Activated CD8-positive, alpha-beta memory T cell treated with anti-CD3 and anti-CD28 coated beads, Interleukin-2, amount 50 U/mL, for 48 hours (primary cell): Measurements from ENCODE around the gene TMEM156.
"Not testable (repeated sequence)": the region's sequence is repeated elsewhere in the genome, so short reads cannot be mapped to it uniquely, and the experiment has no call there.

Experiments used
- DNase-seq: peaks from one replicate; pipeline ENCODE4 v3.0.0-alpha.2; 2020

Gene TMEM156

DNA sequence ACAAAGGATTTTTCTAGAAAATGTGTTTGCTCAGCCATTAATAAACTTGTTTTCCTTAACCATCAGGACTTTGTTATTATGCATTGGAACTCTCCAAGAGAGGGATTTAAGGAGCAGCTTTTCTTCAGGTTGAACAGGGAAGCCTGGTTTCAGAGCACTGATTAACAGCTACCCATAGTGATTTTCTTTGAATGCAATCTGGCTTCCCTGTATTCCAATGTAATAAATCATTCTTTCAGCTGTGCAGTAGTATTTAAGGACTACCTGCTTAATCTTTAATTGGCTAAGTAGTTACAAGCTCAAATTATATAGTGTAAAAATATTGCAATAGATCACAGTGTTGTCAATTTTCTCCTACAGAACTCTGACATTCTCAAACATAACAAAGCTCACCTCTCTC is 77.5 kb downstream of the TMEM156 start:
- DNase-seq: no peak

DNA sequence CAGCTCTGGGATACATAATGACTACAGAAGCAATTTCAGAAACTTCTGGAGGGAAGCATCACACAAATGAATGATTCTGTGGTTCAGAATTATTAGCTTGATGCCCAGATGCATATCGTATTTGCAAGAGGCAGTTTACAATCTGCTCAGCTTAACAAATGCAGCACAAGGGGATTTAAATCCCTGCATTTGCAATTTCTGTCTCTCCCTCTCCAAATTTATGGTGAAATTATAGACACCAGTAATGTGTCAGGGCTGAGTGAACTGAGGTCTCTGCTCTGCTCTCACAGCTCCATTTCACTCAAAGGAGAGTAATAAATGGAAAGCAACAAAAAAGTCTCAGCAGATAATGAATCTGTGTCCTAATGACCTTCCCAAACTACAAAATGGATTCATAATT is 80.2 kb downstream of the TMEM156 start:
- no peak for DNase-seq

GRCh38 chr4:38951598-38951997 is 80.6 kb downstream of the TMEM156 start:
- DNase-seq: no peak

DNA sequence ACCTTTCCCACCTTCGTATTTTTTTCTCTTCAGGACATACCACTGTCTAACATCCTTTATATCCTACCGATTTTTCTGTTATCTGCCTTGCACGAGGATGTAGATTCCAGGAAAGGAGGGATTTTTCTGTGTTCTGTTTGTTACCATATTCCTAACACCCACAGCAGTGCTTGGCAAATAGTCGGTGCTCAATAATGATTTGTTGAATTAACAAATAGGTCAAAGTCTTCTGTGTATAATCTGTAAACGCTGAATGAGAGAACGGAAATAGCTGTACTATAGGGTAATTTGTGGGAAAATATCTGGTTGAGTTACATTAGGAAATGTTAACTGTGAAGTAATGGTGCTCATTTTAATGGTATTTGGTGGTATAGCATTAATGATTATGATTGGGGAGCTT is 81.5 kb downstream of the TMEM156 start:
- no peak for DNase-seq

DNA sequence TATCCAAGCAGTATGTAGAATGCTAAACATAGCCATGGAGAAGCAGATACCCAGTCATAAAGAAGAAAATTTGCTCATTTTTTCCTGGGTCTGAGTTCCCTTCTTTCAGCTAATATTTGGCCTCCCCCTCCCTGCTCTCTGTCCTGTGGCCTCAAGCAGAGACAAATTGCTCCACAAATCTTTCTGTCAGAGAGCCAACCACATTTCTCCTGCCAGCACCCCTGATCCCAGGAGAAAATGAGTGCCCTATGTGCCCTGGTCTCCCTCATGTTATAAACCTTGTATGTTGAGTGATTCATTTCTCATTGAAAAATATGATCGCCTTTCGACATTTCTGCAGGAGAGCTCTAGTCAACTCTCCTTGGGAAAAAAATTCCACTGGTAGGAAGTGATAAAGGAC is 82.0 kb downstream of the TMEM156 start:
- DNase-seq: no peak

DNA sequence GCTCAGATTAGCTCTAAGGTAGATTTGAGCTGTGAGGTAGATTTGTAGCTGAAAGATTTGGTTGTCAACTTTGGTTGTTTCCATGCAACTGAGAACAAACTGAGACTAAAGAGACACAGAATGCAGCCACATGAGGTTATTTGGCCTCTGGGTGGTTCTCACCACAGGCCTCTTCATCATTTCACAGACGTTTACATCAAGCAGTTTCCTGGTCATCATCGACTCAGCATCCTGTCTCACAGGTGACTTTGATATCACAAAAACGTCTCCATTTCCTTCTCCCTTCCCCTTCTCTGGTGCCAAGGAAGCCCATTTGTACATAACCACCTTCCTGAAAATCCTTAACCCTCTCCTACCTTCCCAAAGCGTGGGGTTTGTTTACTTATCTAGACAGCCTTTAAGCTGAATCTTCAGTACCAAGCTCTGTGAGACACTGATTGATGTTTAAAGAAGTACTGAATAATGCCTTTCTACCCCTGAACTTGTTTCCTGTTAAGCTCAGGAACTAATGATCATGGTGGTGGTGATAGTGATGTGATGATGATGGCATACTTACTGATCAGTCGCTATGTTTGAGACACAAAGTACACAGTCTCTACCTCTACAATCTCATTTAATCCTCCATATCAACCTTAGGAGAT is 82.7 kb downstream of the TMEM156 start:
- DNase-seq: no peak

GRCh38 chr4:38948551-38948950 is 83.7 kb downstream of the TMEM156 start:
- no peak for DNase-seq

DNA sequence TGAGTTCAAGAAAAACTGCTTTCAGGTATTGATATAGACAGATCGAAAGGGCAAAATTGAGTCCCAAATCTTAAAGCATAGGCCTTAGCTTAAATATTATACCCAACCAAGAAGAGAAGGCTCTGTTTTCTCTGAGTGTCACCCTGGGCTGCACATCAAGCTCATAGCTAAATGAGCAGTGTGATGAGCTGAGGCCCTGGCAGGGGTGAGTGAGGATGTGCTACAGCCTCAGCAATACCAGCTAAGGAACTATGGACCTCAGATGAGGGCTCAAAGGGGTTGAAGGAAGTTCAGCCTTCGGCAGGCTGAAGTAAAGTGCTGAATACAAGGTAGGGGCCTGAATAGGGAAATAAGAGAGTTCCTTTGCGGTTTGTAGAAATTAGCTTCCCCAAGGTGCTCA is 85.3 kb downstream of the TMEM156 start:
- no peak for DNase-seq

DNA sequence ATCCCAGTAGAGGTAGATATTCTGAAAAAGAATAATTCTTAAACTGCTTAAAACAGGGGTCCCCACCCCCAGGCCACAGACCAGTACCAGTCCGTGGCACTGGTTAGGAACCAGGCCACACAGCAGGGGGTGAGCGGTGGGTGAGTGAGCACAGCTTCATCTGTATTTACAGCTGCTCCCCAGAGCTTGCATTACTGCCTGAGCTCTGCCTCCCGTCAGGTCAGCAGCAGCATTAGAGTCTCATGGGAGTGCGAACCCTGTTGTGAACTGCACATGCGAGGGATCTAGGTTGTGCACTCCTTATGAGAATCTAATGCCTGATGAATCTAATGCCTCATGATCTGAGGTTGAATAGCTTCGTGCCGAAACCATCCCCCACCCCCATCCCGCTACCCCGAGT is 87.8 kb downstream of the TMEM156 start:
- DNase-seq: no peak

GRCh38 chr4:38943343-38943742 is 88.9 kb downstream of the TMEM156 start:
- DNase-seq: no peak

DNA sequence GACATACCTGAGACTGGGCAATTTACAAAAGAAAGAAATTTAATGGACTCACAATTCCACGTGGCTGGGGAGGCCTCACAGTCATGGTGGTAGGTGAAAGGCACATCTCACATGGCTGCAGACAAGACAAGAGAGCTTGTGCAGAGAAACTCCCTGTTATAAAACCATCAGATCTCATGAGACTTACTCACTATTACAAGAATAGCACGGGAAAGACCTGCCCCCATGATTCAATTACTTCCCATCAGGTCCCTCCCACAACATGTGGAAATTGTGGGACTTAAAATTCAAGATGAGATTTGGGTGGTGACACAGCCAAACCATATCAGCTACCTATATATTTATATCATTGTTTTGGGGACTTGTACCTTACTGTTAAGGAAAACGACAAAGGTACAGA is 90.3 kb downstream of the TMEM156 start:
- not testable (repeated sequence) for DNase-seq

GRCh38 chr4:38940476-38940875 is 91.7 kb downstream of the TMEM156 start:
- no peak for DNase-seq

DNA sequence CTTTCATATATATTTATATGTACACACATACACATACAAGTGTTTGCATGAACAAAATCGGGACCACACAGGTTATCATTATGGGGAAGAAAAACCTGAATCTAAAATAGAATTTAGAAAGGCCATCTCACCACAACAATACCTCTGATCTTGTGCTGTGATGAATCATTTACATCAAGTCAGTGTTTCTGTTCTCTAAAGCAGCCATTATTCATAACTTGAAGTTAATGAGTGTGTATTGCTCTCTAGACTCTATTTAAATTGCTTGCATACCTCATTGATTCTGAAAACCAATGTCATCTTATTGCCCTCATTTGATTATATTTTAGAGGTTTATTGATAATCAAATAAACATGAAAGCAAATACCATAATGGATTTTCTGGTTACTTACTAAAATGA is 93.0 kb downstream of the TMEM156 start:
- DNase-seq: no peak

DNA sequence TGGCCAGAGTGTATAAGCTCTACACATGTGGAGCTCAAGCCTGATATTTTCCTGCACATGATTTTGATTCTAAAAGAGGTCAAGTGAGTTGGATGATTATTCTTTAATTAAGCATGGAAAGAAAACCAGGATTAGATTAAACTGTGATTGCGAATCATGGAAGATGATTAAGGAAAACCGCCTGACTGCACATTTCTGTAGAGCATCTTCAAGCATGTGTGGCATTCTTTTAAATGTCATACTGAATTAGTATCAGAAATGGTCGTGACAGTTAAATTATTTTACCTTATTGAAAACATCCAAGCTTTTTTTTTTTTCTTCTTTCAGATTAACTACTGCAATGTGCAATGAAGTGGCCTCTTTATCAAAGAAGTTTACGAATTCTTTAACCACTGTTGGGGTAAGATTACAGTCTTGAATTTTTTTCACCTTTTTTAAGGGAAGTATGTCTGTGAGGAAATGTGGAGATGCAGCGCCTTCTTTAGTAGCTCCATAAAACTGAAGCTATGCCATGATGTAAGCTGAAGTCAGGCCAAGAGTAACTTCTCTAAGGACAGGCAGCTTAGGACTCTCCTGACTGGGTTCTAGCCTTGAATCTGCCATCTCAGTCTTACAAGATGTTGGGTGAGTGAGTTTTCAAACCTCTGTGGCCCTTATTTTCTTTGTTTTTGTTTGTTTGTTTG is 96.7 kb downstream of the TMEM156 start:
- no peak for DNase-seq

DNA sequence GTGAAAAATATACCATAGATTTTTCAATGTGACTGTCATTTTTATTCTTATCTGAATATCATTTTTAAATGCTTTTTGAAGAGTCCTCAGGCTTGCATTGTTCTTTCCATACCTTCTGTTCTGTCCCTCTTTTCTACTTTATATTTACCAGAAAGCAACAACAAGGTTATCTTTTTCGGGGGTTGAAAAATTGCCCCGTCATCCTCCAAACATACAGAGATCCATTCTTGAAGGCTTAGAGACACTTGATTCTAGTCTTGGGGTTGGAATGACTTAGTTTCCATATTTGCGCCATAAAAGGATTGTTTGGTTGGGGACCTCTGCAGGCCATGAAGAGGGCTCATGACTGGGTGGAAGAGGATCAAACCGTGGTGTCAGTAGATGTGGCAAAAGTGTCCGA is 101.1 kb downstream of the TMEM156 start:
- DNase-seq: no peak

DNA sequence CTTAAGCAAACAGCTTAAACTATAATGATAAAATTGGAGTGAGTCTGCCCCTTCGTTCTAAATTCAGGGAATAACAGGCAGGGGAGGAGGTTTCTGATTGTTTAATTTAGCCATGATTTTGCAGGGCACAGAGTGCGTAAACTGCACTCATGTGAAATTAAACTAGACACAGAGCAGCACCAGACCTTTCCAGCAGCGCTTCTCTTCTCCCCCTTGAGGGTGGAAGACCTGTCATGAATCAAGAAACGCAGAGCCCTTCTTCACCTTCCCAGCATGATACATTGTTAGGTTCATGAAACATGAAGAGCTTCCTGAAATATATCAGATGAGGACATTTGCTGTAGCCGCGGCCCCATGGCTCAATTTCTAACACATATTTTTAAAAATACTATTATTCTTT is 101.5 kb downstream of the TMEM156 start:
- no peak for DNase-seq

DNA sequence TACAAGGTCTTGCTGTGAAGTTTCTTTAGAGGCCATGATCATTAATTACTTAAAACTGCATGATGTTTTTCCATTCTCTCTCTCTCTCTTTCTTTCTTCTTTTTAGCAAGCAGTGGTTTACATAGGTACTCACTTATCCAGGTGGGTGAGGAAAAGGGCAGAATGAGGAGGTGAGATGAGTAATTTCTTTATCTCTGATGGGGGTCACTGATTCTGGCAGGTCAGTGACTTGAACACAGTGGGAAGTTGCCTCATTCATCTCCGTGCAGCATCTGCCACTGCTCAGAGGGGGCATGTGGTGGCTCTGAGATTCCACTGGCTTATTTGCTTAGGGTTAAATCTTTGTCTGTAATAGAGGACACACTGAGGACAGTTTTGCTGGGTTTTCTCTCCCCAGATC is 102.0 kb downstream of the TMEM156 start:
- no peak for DNase-seq

DNA sequence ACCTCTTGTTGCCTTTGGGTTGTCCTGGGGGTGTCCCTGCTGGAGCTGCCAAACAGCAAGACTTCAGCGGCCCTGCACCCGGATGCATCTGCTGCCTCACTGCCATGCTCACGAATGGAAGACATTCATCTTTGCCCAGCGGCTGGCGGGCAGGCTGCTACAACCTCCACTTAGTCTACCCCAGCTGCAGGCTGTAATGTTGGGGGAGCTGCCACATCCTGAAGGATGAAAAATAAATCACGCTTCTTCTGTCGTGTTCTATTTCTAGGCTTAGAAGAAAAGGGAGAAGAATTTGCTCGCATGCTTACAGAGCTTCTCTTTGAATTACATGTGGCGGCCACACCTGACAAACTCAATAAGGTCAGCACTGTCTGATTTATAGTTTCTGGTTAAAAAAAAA is 103.2 kb downstream of the TMEM156 start:
- no peak for DNase-seq

GRCh38 chr4:38928568-38928967 is 103.6 kb downstream of the TMEM156 start:
- no peak for DNase-seq

DNA sequence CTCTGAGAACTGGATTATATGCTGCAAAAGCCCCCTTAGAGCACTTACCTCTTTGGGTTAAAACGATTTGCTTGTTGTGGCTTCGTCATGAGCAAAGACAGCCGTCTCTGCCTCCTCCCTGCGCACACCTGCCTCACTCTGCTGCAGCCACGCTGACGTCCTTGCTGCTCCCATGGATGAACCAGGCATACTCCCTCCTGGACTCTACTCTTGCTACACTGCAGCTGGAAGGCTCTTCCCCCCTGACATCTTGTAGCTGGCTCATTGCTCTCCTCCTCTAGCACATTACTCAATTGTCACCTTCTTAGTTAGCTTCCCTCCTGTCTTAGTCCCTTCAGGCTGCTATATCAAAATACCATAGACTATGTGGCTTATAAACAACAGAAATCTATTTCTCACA is 105.3 kb downstream of the TMEM156 start:
- DNase-seq: no peak

DNA sequence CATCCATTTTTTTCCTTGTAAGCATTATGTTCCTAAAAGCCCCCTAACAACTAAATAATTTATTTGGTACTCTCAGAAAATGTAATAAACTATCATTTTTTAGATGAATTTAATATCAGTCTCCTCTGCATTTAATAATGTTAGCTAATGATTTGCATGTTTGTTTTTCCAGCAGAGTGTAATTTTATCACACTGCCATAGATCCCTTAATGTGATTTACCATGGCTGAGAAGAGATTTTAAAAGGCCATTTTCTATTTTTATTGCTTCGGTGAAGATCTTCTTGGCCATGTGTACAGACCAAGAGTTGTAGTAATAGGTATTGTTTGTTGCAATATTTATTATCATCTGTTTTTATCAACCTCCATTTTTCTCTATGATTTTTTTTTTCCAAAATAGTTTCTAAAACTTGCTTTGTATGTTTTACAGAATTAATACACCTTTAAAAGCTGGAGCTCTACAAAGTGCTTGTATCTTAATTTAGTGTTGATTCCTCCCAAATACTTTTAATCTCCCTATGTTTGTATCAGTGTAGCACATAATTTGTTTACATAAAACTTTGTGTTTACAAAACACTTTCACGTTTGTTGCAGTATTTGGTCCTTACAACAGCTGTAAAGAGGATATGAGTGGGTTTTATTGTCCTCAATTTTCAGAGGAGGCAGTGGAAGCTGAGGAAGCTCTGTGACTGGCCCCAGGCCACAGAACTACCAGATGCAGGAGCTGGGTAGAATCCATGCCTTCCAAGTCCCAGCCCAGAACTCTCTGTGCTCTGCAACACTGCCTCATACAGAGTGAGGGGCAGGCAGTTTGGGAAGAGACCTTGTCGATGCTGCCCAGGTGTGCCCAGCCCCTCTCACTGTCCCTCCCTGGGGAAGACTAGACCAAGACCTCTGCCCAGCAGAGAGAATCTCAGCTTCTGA is 106.5 kb downstream of the TMEM156 start:
- no peak for DNase-seq

DNA sequence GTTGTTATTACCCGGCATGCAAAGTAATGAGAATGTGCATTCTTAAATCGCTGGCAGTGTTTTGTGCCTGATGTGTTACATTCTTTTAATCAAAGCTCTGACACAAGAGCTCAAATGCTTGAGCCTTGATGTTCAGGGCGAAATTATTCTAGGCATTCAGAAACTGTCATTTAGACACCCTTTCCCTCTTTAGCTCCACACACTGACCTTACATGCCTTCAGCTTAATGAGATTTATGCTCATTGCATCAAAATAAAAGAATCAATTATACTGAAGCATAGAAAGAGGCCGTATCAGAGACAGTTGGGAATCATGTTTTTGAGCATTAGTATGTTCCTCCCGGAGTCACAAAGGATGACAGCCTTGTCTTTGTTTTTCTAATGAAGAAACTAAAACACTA is 107.9 kb downstream of the TMEM156 start:
- no peak for DNase-seq

DNA sequence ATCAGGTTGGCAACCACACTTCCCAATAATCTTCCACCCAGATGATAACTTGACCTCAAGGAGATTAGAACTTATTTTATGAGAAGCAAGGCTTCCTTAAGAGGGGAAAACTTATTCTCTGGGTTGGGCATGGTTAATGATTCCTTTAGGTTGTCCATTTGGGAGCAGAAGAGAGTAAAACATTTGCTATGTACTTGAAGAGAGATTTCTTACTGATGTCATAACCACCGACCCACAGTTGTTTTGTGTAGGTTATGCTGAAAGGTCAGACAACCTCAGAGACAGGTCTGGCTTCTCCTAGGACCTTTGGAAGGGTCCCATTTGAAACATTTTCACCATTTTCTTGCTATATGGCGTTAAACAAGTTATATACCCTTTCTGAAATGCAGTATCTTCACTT is 108.5 kb downstream of the TMEM156 start:
- no peak for DNase-seq

DNA sequence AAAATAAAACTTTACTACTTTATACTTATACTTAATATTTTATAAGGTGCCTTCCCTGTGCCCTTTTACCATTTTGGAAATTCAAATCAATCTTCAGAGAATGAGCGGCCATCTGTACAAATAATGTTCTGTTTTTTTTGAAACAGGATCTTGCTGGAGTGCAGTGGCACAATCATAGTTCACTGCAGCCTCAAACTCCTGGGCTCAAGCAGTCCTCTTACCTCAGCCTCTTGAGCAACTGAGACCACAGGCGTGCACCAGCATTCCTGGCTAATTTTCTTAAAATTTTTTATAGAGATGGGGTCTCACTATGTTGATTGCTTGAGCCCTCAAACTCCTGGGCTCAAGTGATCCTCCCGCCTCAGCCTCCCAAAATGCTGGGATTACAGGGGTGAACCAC is 111.1 kb downstream of the TMEM156 start:
- no peak for DNase-seq
